Measurements from ENCODE around the gene DNAI7.

DNA sequence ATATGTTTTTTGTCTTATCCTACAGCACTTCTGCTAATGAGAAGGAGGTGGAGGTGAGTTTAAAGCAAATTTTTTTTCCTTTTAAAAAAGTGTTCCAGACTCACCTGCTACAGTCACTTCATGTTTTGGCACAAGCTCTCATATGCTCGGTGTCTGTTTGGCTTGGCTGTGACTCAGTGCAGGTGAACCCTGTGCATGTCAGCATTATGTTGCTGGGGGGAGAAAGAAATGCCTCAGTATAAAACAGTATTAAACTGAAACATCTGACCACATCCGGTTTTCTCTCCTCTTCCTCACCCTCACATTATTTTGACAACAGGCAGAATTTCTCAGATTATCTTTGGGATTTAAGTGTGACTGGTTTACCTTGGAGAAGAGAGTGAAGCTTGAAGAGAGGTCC is 105.2 kb downstream of the DNAI7 start:
- TF ChIP-seq POLR2A (IDR thresholded peaks at IDR 0.05) (no peak), CTCF (IDR thresholded peaks at IDR 0.05) (no peak)
